Measurements from ENCODE around the gene KDM6B. TPM values are rescaled to one million over a fixed set of nuclear protein-coding genes. Genes with fewer than 3 reads are reported as not detected.

Gene KDM6B
- total RNA-seq, 1 experiment from 2014 or later, result 28.9 TPM

- Histone ChIP-seq H3K4me1 (ENCODE audit: insufficient read depth, low read length) (no peaks in the 10 kb centered on the region), H3K79me2 (ENCODE audit: insufficient read depth, low read length) (no peaks in the 10 kb centered on the region), H3K27me3 (ENCODE audit: insufficient read depth, low read length) (no peaks in the 10 kb centered on the region; the same call in 1 of the 2 replicates), H4K91ac (ENCODE audit: insufficient read length, low read depth, low read length) (no peak overlapping the region), H3K4me2 (ENCODE audit: insufficient read depth, insufficient read length, low read length) (no peak overlapping the region), H3K18ac (ENCODE audit: insufficient read length, low read depth, low read length) (no peak overlapping the region), H3K4ac (ENCODE audit: low read depth, low read length) (no peak overlapping the region), H3K79me1 (ENCODE audit: insufficient read depth, low read depth, low read length, poor library complexity, severe bottlenecking) (no peaks in the 10 kb centered on the region), H2AK5ac (ENCODE audit: insufficient read length, low read length) (no peak overlapping the region), H4K8ac (replicated peaks; ENCODE audit: insufficient read length, low read depth, low read length) (no peak overlapping the region), H2BK5ac (ENCODE audit: insufficient read length, low read length) (no peak overlapping the region), H4K20me1 (ENCODE audit: control insufficient read depth, insufficient read depth, insufficient read length) (no peaks in the 10 kb centered on the region), H3K23me2 (ENCODE audit: insufficient read length, low read depth, low read length, poor library complexity, severe bottlenecking) (no peaks in the 10 kb centered on the region), H2BK20ac (ENCODE audit: low read depth, low read length, poor library complexity, severe bottlenecking) (no peak overlapping the region), H3K9ac (ENCODE audit: extremely low read depth, insufficient read length, low read length) (no peak overlapping the region), H2BK12ac (ENCODE audit: insufficient read length, low read depth, low read length) (no peak overlapping the region), H3K9me3 (ENCODE audit: control insufficient read depth, low read depth, low read length) (no peaks in the 10 kb centered on the region), H4K5ac (ENCODE audit: insufficient read length, low read depth, low read length) (no peak overlapping the region), H2AFZ (ENCODE audit: low read length) (no peak overlapping the region), H3K27ac (ENCODE audit: insufficient read length, low read depth, low read length) (no peak overlapping the region), H3K14ac (ENCODE audit: insufficient read depth, low read length) (no peak overlapping the region), H2BK15ac (ENCODE audit: low read depth, low read length) (no peak overlapping the region), H3K23ac (ENCODE audit: insufficient read length, low read depth, low read length) (no peak overlapping the region), H3K56ac (ENCODE audit: insufficient read length, low read depth, low read length) (no peak overlapping the region), H3T11ph (ENCODE audit: low read length) (no peak overlapping the region), H2BK120ac (ENCODE audit: low read depth, low read length, poor library complexity, severe bottlenecking) (no peak overlapping the region)
- H3K27ac Mint-ChIP-seq, result no peak overlapping the region
- no peaks in the 10 kb centered on the region for H3K36me3 Mint-ChIP-seq (ENCODE audit: insufficient read depth in 1 of 3, low read depth in 3 of 3)
- no peaks in the 10 kb centered on the region for H3K9me3 Mint-ChIP-seq
- DNase-seq, result no peak
- no peak overlapping the region for H3K4me3 Mint-ChIP-seq
- WGBS (ENCODE audit: extremely low coverage, insufficient read length, low lambda C conversion rate), result no CpG with 5 or more reads among the region's 5 CpGs
- TF ChIP-seq, protein P1, sequence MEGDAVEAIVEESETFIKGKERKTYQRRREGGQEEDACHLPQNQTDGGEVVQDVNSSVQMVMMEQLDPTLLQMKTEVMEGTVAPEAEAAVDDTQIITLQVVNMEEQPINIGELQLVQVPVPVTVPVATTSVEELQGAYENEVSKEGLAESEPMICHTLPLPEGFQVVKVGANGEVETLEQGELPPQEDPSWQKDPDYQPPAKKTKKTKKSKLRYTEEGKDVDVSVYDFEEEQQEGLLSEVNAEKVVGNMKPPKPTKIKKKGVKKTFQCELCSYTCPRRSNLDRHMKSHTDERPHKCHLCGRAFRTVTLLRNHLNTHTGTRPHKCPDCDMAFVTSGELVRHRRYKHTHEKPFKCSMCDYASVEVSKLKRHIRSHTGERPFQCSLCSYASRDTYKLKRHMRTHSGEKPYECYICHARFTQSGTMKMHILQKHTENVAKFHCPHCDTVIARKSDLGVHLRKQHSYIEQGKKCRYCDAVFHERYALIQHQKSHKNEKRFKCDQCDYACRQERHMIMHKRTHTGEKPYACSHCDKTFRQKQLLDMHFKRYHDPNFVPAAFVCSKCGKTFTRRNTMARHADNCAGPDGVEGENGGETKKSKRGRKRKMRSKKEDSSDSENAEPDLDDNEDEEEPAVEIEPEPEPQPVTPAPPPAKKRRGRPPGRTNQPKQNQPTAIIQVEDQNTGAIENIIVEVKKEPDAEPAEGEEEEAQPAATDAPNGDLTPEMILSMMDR (conservative IDR thresholded peaks at IDR 0.05), result no peak
- peaks cover 0 to 4% of the 10 kb centered on the region in 2 experiments; a peak in 2 of 4 replicates for H3K4me1 Mint-ChIP-seq
- H3K27me3 Mint-ChIP-seq (ENCODE audit: low read depth), result peaks cover 21% of the 10 kb centered on the region
Observed at GRCh38 chr17:7814969-7815368, 19.0 kb upstream of the KDM6B start.

Measured in H9 (cell line).